Astrocyte of the cerebellum (primary cell): ENCODE measurements around the gene RBM8A.
"Not testable (repeated sequence)": the region's sequence is repeated elsewhere in the genome, so short reads cannot be mapped to it uniquely, and the experiment has no call there.

Experiments
- DNase-seq: peaks from one replicate; pipeline ENCODE4 v3.0.0-alpha.2; 2011; ENCODE audit warnings: low read depth
- H3K4me3 ChIP-seq: 2 replicates; pipeline ENCODE4 v1.5.1; 2011; ENCODE audit warnings: mild to moderate bottlenecking, low read depth, low read length, moderate library complexity
- in situ Hi-C: cut with HindIII; loops from 2 replicates; pipeline ENCODE4 v1.10.0; 2017; ENCODE audit warnings: low sequenced_read_pairs
- TF ChIP-seq, protein P1 (sequence below): IDR thresholded peaks from 2 replicates; pipeline ENCODE4 v1.5.1; 2012; ENCODE audit warnings: low read length, low read depth, moderate library complexity, mild to moderate bottlenecking; ENCODE audit errors: missing control alignments

The RBM8A gene

DNA sequence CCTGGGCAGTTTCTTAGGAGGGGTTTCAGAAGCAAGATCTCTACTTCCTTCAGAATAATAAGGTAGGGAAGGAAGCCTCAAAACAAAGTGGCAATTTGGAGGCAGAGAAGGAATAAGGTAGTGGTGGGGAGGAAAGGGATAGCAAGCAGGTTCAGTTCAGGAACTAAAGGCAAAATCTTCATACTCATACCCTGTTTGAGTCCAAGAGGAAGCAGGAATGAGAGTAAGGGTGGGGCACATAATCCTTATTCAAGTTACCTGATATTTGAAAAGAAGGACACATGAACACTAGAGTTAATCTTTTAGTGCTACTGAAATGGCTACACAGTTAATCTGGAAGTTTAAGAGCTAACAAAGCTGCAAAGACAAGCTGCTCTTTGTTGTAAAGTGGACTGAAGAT, 8.4 kb upstream of the RBM8A start:
- no peak for DNase-seq
- in situ Hi-C loops = no loop called here
- no peak overlapping the region for H3K4me3 ChIP-seq
- TF ChIP-seq, protein P1, sequence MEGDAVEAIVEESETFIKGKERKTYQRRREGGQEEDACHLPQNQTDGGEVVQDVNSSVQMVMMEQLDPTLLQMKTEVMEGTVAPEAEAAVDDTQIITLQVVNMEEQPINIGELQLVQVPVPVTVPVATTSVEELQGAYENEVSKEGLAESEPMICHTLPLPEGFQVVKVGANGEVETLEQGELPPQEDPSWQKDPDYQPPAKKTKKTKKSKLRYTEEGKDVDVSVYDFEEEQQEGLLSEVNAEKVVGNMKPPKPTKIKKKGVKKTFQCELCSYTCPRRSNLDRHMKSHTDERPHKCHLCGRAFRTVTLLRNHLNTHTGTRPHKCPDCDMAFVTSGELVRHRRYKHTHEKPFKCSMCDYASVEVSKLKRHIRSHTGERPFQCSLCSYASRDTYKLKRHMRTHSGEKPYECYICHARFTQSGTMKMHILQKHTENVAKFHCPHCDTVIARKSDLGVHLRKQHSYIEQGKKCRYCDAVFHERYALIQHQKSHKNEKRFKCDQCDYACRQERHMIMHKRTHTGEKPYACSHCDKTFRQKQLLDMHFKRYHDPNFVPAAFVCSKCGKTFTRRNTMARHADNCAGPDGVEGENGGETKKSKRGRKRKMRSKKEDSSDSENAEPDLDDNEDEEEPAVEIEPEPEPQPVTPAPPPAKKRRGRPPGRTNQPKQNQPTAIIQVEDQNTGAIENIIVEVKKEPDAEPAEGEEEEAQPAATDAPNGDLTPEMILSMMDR = no peak

DNA sequence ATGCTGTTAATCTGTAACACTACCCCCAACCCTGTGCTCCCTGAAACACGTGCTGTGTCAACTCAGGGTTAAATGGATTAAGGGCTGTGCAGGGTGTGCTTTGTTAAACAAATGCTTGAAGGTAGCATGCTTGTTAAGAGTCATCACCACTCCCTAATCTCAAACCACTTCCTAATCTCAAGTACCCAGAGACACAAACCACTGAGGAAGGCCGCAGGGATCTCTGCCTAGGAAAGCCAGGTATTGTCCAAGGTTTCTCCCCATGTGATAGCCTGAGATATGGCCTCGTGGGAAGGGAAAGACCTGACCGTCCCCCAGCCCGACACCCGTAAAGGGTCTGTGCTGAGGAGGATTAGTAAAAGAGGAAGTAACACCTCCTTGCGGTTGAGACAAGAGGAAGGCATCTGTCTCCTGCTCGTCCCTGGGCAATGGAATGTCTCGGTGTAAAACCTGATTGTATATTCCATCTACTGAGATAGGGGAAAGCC, 5.3 kb upstream of the RBM8A start:
- in situ Hi-C loops, H3K4me3 ChIP-seq: not testable (repeated sequence)

DNA sequence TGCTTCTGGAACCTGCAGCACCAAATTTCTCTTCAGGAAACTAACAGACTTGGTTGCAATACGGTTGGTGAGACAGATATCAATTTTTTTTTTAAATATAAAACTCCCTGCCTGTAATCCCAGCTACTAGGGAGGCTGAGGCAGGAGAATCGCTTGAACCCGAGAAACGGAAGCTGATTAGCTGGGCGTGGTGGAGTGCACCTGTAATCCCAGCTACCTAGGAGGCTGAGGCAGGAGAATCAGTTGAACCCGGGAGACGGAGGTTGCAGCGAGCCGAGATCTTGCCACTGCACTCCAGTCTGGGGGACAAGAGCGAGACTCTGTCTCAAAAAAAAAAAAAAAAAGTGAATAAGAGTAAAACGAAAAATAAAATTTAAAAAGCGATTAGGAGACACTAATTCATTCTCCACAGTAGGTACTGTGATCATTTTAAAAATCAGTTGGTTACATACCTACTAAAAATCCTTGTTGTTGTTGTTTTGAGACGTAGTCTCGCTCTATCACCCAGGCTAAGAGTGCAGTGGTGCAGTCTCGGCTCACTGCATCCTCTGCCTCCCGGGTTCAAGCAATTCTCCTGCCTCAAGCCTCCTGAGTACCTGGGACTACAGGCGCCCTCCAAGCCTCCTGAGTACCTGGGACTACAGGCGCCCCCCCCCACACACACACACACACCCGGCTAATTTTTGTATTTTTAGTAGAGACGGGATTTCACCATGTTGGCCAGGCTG, 796 bp upstream of the RBM8A start:
- no peak for DNase-seq
- peak overlapping the region; percentile 89 for H3K4me3 ChIP-seq
- in situ Hi-C loops = no loop called here
- TF ChIP-seq, protein P1 = no peak

More for the DNA sequence above, 5.3 kb upstream of the RBM8A start:
- not testable (repeated sequence) for DNase-seq

DNA sequence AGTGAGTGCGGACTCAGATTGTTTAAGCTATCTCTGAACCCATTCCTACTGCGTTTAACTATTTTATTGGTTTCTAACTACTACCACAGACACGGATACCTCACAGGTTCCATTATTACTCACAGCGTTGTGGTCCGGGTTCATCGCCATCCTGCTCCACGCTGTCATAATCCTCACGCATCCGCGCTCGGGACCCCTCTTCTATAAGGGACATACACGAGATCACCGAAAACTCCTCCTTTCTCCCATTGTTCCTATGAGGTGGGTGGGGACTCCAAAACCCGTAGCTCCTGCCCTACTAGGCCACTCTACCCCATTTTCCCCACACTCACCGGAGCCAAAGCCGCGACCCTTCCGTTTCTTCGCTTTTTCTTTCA, 610 bp downstream of the RBM8A start:
- H3K4me3 ChIP-seq = peak overlapping the region; percentile 89
- in situ Hi-C loops = no loop called here
- DNase-seq = no peak
- TF ChIP-seq, protein P1 = no peak

DNA sequence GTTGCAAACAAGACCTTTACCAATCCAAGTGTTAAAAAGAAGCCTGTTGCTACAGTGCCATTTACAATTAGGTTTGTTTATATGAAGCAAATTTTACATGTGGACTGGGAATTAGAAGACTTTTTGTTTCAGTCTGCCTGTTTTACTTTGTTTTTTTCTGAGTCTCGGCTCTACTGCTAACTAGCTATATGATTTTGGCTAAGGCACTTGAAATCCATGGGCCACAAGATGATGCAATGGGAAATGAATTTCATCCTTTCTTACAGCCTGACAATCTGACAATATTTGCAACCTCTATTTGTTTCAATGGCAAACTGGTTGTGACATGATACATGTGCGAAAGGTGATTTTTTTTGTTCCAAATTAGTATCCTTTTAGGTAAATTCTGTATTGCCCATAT, 5.0 kb downstream of the RBM8A start:
- DNase-seq = no peak
- in situ Hi-C loops = no loop called here
- no peak overlapping the region for H3K4me3 ChIP-seq
- TF ChIP-seq, protein P1 = no peak

DNA sequence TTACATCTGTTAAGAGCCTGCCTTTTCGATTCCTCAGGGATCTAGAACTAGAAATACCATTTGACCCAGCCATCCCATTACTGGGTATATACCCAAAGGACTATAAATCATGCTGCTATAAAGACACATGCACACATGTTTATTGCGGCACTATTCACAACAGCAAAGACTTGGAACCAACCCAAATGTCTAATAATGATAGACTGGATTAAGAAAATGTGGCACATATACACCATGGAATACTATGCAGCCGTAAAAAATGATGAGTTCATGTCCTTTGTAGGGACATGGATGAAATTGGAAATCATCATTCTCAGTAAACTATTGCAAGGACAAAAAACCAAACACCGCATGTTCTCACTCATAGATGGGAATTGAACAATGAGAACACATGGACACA, 7.0 kb downstream of the RBM8A start:
- H3K4me3 ChIP-seq, in situ Hi-C loops: not testable (repeated sequence)

DNA sequence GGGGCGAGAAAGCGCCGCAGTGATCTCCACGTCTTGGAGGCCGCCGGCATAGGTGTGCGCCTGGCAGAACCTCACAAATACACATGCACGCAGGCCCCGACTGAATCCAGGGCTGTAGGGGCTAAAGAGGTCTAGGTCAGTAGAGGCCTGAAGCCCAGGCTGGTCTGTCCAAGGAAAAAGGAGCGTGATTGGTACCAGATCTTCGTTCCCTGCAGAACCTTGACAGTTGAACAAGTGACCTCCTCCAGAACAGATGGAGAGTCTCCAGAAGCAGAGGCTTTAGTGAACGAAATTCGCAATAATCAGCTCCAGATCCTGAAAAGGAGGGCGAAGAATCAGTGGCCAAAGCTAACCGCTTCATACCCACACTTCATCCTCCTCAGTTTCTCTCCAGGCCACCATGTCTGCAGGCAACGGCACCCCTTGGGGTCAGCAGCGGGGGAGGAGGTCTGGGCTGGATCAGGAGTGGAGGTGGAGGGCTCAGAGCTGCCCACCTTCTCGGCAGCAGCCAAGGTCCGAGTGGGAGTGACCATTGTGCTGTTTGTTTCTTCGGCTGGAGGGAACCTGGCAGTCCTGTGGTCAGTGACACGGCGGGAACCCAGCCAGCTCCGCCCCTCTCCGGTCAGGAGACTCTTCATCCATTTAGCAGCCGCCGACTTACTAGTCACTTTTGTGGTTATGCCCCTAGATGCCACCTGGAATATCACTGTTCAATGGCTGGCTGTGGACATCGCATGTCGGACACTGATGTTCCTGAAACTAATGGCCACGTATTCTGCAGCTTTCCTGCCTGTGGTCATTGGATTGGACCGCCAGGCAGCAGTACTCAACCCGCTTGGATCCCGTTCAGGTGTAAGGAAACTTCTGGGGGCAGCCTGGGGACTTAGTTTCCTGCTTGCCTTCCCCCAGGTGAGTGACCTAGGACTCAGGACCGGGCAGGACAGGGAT, 8.0 kb downstream of the RBM8A start:
- TF ChIP-seq, protein P1 = peak; percentile 13
- DNase-seq = no peak
- peak overlapping the region; percentile 94 for H3K4me3 ChIP-seq
- in situ Hi-C loops = no loop called here

More for the DNA sequence above, 7.0 kb downstream of the RBM8A start:
- not testable (repeated sequence) for DNase-seq
